ENCODE measurements around the gene SRGN. TPM values are rescaled to one million over a fixed set of nuclear protein-coding genes. Genes with fewer than 3 reads are reported as not detected.
"Not testable (repeated sequence)": the region's sequence is repeated elsewhere in the genome, so short reads cannot be mapped to it uniquely, and the experiment has no call there.

Gene SRGN
- total RNA-seq, 2 donors from 2014 or later: 29.1 to 44.3 TPM

DNA sequence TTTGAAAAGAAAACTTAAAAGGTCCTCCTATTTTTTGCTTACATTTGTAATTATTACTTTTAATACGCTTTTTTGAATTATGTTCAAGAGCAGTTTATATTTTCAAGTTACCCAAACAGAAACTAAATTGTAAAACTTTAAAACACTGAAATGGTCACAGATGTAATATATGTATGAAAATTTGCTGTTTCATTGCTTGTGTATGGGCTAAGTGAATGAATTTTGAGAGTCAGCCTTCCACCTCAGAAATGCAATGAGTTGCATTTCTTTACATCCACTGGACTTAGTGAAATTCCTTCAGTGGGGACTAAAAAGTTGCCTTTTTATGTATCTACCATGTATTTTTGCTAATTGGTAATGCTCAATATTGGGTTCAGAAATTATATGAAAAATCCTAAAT, 37.7 kb downstream of the SRGN start:
- Histone ChIP-seq H3K27me3 (replicated peaks; ENCODE audit: insufficient read depth) (no peaks in the 10 kb centered on the region), H3K4me3 (peak overlapping the region in 1 of 2 donors; percentile 92), H3K27ac (no peak overlapping the region), H3K9me3 (no peaks in the 10 kb centered on the region), H3K4me1 (replicated peaks) (no peaks in the 10 kb centered on the region), H3K36me3 (no peaks in the 10 kb centered on the region)
- DNase-seq (ENCODE audit: low spot score): no peak
- intact Hi-C loops (cut with DNase I): no loop called here
- 49% methylated on average over 1 of the region's 1 CpG for WGBS
- TF ChIP-seq POLR2A (IDR thresholded peaks at IDR 0.05): no peak
- no peak for TF ChIP-seq POLR2AphosphoS5 (IDR thresholded peaks at IDR 0.05)
- TF ChIP-seq CTCF (IDR thresholded peaks at IDR 0.05): no peak

DNA sequence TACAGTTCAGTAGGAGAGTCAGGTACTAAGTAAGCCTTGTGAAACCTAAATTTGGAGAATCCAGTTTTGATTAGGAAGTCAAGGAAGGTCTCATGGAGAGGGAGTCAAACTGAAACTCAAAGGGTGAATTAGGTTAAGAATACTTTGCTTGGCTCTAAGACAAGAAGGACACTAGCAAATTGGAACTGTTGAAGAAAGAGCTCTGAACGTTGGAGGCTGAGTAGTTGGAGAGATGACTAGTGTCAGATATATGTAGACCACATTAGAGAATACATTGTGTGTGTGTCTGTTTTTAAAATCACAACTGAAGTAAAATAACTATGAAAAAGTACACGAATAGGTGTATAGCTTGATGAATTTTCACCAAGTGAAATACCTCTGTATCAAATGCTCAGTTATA, 42.3 kb downstream of the SRGN start:
- TF ChIP-seq POLR2AphosphoS5 (IDR thresholded peaks at IDR 0.05): no peak
- TF ChIP-seq CTCF (IDR thresholded peaks at IDR 0.05): no peak
- TF ChIP-seq POLR2A (IDR thresholded peaks at IDR 0.05): no peak
- intact Hi-C loops (cut with DNase I): no loop called here
- Histone ChIP-seq H3K27me3 (replicated peaks; ENCODE audit: insufficient read depth) (no peaks in the 10 kb centered on the region), H3K27ac (no peak overlapping the region), H3K4me3 (no peak overlapping the region), H3K36me3 (no peaks in the 10 kb centered on the region), H3K4me1 (replicated peaks) (no peaks in the 10 kb centered on the region), H3K9me3 (no peaks in the 10 kb centered on the region)
- DNase-seq (ENCODE audit: low spot score): no peak
- WGBS: 40% methylated on average over 2 of the region's 2 CpGs

- Histone ChIP-seq H3K4me3 (no peak overlapping the region), H3K4me1 (replicated peaks) (no peaks in the 10 kb centered on the region), H3K27ac (no peak overlapping the region), H3K9me3 (no peaks in the 10 kb centered on the region), H3K36me3 (no peaks in the 10 kb centered on the region), H3K27me3 (replicated peaks; ENCODE audit: insufficient read depth) (no peaks in the 10 kb centered on the region)
- DNase-seq (ENCODE audit: low spot score): no peak
- TF ChIP-seq POLR2A (IDR thresholded peaks at IDR 0.05): no peak
- 96% methylated on average over 2 of the region's 2 CpGs for WGBS
- intact Hi-C loops (cut with DNase I): no loop called here
Observed at GRCh38 chr10:69139961-69140360, 52.1 kb downstream of the SRGN start.

- 72% methylated on average over 1 of the region's 1 CpG for whole genome bisulfite sequencing
- DNase-seq (ENCODE audit: low spot score): no peak
- Histone ChIP-seq H3K4me3 (no peak overlapping the region), H3K9me3 (no peaks in the 10 kb centered on the region), H3K4me1 (replicated peaks) (no peaks in the 10 kb centered on the region), H3K36me3 (no peaks in the 10 kb centered on the region), H3K27me3 (replicated peaks; ENCODE audit: insufficient read depth) (no peaks in the 10 kb centered on the region), H3K27ac (no peak overlapping the region)
- intact Hi-C loops (cut with DNase I): no loop called here
- TF ChIP-seq CTCF (IDR thresholded peaks at IDR 0.05) (no peak), POLR2AphosphoS5 (IDR thresholded peaks at IDR 0.05) (no peak), POLR2A (IDR thresholded peaks at IDR 0.05) (no peak)
Observed at GRCh38 chr10:69141304-69141703, 53.4 kb downstream of the SRGN start.

- 93% methylated on average over 3 of the region's 3 CpGs for WGBS
- intact Hi-C loops (cut with DNase I); H3K9me3 ChIP-seq; H3K4me1 ChIP-seq (replicated peaks); H3K4me3 ChIP-seq; H3K27me3 ChIP-seq (replicated peaks; ENCODE audit: insufficient read depth); H3K36me3 ChIP-seq; H3K27ac ChIP-seq; DNase-seq (ENCODE audit: low spot score): not testable (repeated sequence)
Observed at GRCh38 chr10:69142074-69142473, 54.2 kb downstream of the SRGN start.

DNA sequence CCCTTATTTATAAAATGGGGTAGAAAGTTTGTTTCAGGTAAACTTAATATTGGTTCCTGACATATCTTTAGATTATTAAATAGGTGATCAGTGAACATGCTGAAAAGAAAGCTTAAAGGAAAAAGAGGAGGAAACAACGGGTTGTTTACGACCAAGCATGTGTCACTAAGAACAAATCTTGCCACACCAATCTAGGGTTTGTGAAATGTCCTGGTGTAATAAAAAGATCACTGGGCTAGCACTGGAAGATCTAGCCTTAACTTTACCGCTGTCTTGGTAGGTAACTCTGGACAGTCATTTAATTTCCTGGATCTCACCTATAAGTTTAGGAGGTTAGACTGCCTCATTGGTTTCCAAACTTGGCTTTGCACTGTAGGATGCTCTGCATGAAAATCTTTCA, 55.1 kb downstream of the SRGN start:
- intact Hi-C loops (cut with DNase I): no loop called here
- TF ChIP-seq POLR2AphosphoS5 (IDR thresholded peaks at IDR 0.05): no peak
- H3K27me3 ChIP-seq (replicated peaks; ENCODE audit: insufficient read depth): no peaks in the 10 kb centered on the region
- no peak overlapping the region for H3K4me3 ChIP-seq
- H3K9me3 ChIP-seq: no peaks in the 10 kb centered on the region
- no peak for DNase-seq (ENCODE audit: low spot score)
- 46% methylated on average over 3 of the region's 3 CpGs for whole genome bisulfite sequencing
- no peak overlapping the region for H3K27ac ChIP-seq
- H3K4me1 ChIP-seq (replicated peaks): no peaks in the 10 kb centered on the region
- no peaks in the 10 kb centered on the region for H3K36me3 ChIP-seq
